Hippocampal formation (tissue), 2 donors: ENCODE results near the gene ARHGAP33.

ENCODE experiments used
- DNase-seq, 2 donors: peaks; one replicate each; lab custom pipeline; 2025; lab: John Stamatoyannopoulos, UW

ARHGAP33 gene

GRCh38 chr19:35775298-35776101, at the start of gene ARHGAP33:
Gene ARHGAP33, plus strand, starts transcription at chr19:35775564. Its CDS starts 95 bp downstream, at chr19:35775659.
- peak; percentile 95 to 97 for DNase-seq

- DNase-seq: no peak
Observed at GRCh38 chr19:35727053-35727955, 48.1 kb upstream of the ARHGAP33 start.

GRCh38 chr19:35727956-35728706, 47.2 kb upstream of the ARHGAP33 start:
- no peak for DNase-seq

- DNase-seq: no peak
Observed at GRCh38 chr19:35729021-35729420, 46.3 kb upstream of the ARHGAP33 start.

- DNase-seq: no peak
Observed at GRCh38 chr19:35729763-35730162, 45.6 kb upstream of the ARHGAP33 start.

- DNase-seq: no peak
Observed at GRCh38 chr19:35730326-35730725, 45.0 kb upstream of the ARHGAP33 start.

GRCh38 chr19:35731353-35731752, 44.0 kb upstream of the ARHGAP33 start:
- DNase-seq: no peak

GRCh38 chr19:35731779-35732405, 43.5 kb upstream of the ARHGAP33 start:
- no peak for DNase-seq

GRCh38 chr19:35732540-35733179, 42.7 kb upstream of the ARHGAP33 start:
- DNase-seq: no peak

- DNase-seq: no peak
Observed at GRCh38 chr19:35733180-35734125, 41.9 kb upstream of the ARHGAP33 start.

- no peak for DNase-seq
Observed at GRCh38 chr19:35734273-35734672, 41.1 kb upstream of the ARHGAP33 start.

GRCh38 chr19:35734889-35735288, 40.5 kb upstream of the ARHGAP33 start:
- DNase-seq: no peak

- DNase-seq: no peak
Observed at GRCh38 chr19:35736913-35737886, 38.2 kb upstream of the ARHGAP33 start.

GRCh38 chr19:35738021-35738886, 37.1 kb upstream of the ARHGAP33 start:
- DNase-seq: no peak

- DNase-seq: no peak
Observed at GRCh38 chr19:35738887-35739229, 36.5 kb upstream of the ARHGAP33 start.

GRCh38 chr19:35739275-35740107, 35.9 kb upstream of the ARHGAP33 start:
- DNase-seq: no peak

- no peak for DNase-seq
Observed at GRCh38 chr19:35740108-35740422, 35.3 kb upstream of the ARHGAP33 start.
